GM04503 (cell line): ENCODE measurements around the gene EHHADH.
A peak's percentile ranks its signal among the peaks of the same experiment; 100 is the strongest.
"Not testable (repeated sequence)": the region's sequence is repeated elsewhere in the genome, so short reads cannot be mapped to it uniquely, and the experiment has no call there.

Experiments
- DNase-seq: peaks from one replicate; pipeline ENCODE4 v3.0.0-alpha.2; 2012; ENCODE audit warnings: low read depth

The EHHADH gene

DNA sequence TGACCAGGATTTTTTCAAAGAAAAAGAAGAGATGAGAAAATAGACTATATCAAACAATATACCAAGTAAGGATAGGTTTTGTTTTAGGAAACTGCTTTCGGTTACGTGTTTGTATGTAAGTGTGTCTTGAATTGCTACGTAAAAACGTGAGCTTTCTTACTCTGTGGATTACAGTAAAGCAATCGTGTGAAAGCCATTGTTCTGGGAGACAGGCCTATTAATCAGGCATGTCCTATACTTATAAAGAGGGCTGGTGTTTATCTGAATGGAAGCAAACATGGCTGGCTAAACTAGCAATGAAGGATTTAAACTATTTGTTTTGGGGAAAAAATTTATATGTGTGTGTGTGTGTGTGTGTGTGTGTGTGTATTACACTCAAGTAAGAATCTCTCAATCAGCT, 2.6 kb downstream of the EHHADH start:
- no peak for DNase-seq

DNA sequence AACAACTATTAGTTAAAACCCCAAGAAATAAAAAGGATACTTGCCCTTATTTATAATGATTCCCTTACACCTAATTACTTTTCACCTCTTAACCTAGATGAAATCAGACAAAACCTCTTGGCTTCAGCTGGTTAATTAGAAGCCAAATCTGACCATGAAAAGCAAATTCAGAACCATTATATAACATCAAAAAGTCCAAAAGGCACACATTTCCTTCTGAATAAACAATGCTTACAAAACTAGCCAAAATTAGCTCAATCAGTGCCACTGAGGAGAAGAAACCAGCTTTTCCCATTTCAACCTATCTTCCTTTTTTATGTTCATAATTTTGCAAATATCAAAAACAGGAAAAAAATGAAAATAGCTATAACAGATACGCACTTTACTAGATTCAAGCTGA, 3.2 kb downstream of the EHHADH start:
- no peak for DNase-seq

DNA sequence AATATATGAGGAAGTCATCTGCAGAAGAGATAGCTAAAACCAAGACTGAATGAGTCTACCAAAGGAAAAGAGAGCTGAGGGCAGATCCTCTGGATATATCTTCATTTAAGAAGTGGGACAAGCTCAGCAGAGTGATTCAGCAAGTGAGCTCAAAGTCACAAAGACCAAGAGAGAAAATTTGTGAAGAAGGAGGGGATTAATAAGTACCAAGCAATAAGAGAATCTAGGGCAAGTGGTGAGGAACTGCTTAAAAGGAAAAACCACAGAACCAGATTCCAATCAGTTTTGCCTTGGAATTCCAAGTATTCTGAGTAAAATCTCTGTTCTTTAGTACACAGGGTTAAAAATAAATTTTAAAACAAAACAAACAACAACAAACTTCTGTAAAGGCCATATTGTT, 3.6 kb downstream of the EHHADH start:
- DNase-seq: peak; percentile 14

DNA sequence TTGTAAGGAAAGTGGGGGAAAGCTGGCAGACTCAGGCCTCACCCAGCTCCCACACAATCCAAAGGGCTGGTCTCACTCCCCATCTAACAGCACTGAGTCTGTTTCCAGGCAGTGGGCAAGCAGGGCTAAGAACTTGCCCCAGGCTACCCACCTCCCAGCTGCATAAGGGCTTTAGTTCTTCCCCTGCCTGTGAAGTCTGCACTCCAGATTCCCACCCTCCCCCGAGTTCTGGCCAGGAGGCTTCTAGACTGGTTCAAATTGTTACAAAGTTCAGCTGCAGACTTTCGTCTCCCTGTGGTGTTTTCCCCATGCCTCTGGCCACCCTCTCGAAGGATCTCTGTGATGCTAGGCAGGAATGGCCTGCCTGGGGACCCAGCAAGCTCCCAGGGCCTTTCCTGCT, 11.2 kb downstream of the EHHADH start:
- no peak for DNase-seq

DNA sequence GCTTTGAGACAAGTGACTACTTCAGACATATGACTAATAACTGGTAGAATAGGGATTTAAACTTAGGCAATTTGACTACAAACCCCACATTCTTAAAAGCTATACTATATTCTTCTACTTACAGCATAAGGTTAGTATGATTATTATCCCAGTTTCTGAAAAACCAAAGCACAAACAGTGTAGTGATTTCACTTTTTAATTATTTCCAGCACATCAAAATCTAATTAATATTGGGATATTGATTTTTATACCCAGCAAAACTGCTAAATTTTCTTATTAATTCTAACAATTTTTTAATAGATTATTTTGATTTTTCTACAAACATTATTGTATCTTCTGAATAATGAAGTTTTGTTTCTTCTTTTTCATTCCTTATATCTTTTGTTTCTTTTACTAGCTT, 16.9 kb downstream of the EHHADH start:
- no peak for DNase-seq

DNA sequence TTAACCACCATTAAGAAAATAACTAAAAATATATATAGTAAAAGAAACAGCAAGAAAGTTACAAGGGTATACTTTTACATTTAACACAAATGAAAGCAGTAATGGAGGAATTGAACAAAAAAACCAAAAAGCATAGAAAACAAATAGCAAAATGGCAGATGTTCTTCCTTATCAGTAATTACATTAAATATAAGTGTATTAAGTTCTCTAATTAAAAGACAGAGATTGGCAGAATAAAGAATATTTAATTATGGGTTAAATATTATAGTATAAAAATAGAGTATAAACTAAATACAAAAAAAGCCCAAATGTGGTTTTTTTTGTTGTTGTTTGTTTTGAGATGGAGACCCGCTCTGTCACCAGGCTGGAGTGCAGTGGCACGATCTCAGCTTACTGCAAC, 20.5 kb downstream of the EHHADH start:
- DNase-seq: no peak

DNA sequence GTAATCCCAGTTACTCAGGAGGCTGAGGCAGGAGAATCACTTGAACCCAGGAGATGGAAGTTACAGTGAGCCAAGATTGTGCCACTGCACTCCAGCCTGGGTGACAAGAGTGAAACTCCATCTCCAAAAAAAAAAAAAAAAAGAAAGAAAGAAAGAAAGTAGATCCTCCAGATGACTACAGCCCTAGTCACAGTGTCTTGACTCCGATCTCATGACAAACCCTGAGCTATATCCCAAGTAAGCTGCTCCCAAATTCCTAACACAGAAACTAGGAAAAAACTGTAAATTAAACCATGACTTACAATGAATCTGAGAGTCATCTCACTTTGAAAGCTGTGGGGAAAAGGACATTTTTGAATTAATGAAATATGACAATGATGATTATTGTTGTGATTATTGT, 27.3 kb downstream of the EHHADH start:
- DNase-seq: not testable (repeated sequence)

DNA sequence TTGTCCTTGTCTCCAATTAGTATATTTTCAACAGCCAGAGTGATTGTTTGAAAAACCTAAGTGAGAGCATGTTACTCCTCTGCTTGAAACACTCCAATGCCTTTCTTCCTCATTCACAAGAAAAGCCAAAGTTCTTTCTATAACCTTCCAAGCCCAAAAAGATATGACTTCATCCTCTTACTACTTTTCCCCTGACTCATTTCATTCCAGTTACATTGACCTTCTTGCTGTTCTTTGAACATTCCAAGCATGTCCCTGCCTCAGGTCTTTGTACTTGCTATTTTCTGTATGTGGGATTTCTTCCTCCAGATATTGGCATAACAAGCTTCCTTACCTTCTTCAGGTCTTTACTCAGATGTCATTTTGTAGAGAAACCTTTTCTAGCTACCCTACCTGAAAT, 28.3 kb downstream of the EHHADH start:
- peak; percentile 47 for DNase-seq

DNA sequence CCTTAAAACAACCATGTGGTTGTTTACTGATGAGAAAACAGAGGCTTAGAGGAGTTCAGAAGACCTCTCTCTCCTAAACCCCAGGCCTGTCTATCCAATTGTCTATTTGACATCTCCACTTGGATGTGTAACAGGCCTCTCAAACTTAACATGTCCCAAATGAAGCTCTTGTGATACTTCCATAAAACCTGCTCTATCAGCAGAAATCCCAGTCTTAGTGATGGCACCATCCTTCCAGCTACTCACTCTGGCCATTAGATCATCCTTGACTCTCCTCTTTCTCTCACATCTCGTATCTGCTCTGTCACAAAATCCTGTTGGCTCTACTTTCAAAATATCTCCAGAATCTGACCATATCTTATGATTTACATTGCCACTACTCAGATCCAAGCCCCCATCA, 28.8 kb downstream of the EHHADH start:
- no peak for DNase-seq

DNA sequence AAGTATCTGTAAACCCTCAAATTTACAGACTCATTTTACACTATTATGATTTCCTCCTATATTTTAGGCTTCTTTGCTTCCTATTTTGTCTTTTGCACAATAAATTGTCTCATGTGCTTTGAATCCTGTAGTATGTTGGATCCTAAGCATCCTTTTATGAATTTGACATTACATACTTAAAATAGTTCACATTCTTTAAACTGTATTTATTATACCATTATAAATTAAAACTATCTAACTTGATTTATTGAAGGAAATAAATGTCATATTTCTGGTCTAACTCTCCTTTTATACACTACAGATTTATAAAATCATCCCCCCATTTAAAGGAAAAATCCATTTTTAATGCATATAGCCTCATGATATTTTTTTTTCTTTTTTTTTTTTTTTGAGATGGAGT, 32.6 kb downstream of the EHHADH start:
- no peak for DNase-seq

DNA sequence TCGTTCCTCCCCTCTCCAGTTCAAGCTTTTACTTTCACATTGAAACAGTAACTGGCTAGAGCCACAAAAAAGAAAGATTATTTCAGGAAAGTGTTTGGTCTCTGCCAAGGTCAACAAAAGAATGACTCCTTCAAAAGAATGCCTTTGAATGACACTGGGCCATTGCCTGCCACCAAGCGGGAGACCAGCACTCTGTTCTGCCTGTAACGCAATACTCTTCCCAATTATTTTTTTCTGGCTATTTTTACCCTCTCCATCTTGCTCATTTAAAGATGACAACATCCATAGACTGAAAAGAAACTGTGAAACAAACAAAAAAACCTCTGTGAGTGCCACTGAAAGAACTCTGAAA, 37.3 kb downstream of the EHHADH start:
- DNase-seq: no peak

DNA sequence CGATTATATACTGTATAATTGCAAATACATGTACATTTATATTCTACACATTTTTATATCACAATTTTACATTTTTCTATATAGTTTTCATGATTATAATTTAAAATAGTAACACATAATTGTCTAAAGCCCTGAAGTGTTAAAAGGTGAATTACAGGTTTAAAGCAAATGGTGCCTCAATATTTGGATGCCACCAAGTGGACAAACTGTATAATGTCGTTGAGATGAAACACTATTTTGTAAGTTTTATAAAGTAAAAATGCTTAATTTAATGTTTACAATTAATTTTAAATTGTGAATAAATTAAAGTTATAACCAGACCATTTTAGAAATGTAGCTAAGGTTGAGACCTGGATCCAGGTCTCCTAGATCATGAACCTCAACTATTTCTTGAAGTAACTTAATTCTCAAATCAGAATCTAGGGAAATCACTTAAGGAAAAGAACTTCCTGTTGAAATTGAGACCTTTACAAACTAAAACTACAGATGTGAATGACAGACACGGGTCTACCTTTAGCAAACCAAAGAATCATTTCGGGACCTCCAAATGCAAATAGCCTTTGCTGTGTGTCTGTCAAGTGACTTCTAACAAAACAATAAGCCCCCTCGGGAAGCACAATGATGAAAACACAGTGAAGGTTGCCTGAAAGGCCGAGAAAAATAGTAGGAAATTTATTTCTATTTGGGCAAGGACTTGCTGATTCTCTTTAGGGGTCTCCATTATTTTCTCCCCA, 37.8 kb downstream of the EHHADH start:
- no peak for DNase-seq

DNA sequence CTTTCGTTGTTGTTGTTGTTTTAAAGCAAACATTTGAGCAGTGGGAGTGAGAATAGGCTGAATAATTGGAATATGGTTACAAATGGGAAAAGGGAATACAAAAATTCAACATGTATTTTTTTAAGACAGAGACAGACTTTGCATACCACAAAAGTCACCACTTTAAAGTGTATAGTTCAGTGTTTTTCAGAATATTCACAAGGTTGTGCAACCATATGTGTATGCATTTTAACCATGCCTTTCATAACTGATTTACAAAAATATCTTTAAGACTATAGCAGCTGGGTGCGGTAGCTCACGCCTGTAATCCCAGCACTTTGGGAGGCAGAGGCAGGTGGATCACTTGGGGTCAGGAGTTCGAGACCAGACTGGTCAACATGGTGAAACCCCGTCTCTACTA, 41.3 kb downstream of the EHHADH start:
- no peak for DNase-seq

DNA sequence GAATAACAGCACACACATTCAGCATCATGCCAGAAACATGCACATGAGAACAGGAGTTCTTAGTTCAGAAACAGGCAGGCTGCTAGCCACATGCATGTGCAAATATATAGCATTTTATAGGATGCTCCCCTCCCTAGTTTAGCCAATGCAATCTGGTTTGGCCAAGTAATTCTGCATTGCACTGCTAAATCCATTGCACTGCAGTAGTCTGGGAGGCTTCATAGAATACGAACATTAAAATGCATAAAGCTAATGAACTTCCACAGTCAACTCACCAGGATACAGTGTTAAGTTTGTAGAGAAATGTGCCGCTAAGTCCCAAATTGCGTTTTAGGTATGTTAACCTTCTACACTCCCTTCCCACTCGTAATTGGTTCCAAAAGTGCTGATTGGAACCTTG, 41.8 kb downstream of the EHHADH start:
- no peak for DNase-seq

DNA sequence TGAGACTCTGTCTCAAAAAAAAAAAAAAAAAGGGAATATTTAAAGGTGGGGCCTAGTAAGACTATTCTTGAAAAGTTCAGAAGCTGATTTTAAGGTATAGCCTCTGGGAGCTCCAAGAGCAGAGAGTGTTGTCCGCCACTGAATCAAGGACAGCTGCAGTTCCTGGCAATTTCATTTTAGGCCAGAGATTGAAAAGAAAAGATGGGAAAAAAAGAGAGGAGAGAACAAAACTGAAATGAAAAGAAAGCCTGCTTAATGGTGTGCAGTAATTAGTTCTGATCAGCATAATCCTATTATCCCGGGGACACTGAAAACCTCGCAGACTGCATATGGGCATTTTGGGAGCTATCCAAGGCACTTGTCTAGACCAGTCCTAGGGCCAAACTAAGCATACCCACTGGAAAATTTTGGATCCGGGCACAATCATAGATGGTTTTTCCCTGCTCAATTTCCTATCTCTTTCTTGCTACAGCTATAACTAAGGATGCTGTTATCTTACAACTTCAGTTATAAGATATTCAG, 43.2 kb downstream of the EHHADH start:
- no peak for DNase-seq

DNA sequence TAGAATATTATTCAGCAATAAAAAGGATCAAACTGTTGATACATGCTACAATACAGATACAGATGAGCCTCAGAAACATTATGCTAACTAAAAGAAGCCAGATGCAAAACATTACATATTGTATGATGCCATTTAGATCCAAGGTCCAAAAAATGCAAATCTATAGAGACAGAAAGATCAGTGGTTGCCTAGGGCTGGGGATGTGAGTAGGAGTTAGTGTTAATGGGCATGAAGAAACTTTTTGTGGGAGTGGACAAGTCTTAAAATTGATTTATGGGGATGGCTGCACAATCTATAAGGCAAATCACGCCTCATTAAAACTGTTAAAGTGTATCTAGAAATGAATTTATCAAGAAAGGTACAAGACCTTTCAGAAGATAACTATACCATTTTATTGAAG, 45.0 kb downstream of the EHHADH start:
- no peak for DNase-seq

DNA sequence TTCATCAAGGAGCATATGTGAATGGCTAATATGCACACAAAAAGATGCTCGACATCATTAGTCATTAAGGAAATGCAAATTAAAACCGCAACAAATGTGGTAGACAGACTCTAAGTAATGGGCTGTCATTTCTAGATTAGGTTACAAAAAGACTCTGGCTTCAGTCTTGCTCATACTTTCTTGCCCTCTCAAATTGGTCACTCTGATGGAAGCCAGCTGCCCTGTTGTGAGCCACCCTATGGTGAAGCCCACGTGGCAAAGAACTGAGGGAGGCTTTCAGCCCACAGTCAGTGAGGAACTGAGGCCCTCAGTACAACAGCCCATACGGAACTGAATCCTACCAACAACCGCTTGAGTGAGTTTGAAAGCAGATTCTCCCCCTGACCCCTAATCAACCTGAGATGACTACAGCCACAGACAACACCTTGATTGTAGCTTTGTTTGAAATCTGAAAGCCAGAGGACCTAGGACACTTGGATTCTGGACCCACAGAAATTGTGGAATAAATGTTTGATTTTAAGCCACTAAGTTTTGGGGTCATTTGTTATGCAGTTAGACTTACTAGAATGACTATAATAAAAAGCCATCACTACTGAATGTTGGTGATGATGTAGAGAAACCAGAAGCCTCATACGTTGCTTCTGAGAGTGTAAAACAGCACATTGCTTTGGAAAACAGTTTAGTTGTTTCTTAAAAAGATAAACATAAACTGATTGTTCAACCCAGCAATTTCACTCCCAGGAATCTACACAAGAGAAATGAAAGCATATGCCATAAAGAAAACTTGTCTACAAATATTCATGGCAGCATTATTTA, 45.7 kb downstream of the EHHADH start:
- DNase-seq: no peak

DNA sequence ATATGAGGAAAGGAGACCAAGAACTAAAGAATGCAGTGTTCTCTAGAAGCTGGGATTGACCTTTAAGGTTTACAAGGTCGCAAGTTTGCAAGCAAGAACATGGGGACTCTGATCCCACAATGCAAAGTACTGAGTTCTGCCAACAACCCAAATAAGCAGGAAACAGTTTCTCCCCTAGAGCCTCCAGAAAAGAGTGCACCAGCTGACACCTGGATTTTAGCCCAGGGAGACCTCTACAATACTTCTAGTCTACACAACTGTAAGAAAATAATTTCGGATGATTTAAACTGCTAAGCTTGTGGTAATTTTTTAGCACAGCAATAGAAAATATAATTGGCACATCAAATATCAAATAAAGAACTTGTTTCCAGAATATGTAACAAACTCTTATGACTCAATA, 46.4 kb downstream of the EHHADH start:
- no peak for DNase-seq

DNA sequence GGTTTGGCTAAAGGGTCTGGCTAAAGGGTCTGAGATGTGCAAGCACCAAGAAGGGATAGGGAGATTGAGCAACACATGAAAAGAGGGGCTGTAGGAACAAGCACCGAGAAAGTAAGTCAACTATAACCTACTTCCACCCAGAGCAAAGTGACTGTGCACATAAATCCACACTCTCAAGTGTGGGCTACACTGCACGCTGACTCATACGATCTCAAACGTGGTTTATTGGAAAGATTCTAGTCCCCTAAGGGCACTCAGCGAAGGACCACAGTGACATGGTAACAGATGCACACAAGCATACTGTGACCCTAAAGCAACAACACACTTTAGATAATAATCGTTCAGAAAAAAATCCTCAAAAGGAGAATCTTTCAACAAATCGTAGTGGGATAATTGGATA, 48.0 kb downstream of the EHHADH start:
- DNase-seq: no peak

DNA sequence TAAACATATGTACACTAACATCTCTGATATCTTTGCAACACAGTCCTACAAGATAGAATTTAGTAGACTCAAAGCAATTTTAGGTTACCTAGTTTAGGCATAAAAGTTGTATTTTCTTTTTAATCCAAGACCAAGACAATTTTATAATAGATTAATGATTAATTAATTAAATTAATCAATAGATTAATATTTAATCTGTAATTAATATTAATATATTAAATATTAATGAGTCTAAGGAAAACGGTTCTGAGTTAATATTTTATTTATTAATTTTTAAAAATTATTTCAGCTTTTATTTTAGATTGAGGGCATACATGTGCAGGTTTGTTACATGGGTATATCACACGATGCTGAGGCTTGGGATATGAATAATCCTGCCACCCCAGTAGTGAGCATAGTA, 49.0 kb downstream of the EHHADH start:
- no peak for DNase-seq

DNA sequence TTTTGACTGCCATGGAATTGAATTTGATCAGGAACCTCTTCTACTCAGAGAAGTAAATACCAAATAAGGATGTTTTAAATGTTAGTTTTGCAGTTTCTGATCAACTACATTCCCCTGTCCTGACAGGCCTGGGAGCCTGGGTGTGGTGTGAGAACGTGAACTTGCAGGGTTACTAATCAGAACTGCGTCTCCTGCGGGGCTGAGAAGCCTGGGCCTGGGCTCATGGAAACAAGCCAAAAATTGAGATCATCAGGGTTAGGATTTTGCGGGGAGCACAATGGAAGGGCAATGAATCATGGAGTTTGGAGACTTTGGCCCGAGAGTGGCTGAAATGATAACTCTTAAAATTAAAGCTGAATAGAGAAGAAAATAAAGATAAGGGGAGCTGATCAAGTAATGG, 53.2 kb downstream of the EHHADH start:
- peak; percentile 56 for DNase-seq

DNA sequence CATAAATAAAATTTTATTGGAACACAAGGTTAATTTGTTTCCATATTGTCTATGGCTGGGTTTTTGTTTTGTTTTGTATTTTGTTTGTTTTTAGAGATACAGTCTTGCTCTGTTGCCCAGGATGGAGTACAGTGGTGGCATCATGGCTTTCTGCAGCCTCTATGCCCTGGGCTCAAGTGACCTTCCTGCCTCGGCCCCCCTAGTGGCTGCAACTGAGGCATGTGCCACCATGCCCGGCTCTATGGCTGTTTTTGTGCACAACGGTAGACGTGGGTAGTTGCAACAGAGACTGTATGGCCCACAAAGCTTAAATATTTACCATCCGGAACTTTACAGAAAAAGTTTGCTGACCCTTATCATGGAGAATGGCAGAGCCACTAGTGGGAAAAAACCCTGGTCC, 54.2 kb downstream of the EHHADH start:
- no peak for DNase-seq

DNA sequence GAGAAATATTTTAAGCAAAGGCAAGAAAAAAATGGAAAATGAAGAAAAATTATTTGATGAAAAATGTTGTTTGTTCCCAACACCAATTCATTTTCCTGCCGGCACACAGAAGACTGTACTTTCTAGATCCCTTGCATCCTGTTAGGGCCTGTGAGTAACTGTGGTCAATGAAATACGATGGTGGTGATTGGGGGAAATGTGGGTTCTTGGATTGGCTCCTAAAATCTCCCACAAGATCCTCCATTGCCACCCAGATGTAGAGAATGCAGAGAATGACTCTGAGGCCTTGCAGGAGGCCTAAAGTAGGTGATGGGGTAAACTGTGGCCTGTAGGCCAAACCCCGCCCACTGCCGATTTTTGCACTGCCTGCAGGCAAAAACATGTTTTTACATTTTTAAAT, 54.6 kb downstream of the EHHADH start:
- peak; percentile 18 for DNase-seq

DNA sequence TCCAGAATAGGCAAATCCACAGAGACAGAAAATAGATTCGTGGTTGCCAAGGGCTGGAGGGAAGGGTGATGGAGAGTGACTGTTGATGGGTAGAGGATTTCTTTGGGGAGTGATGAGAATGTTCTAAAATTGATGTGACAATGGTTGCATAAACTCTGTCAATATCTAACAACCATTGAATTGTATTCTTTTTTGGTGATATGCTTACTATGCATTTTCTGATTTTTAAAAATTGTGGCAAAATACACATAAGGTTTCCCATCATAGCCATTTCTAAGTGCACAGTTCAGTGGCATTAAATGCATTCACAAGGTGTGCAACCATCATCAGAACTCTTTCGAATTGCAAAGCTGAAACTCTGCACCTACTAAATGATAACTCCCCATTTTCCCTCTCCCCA, 56.8 kb downstream of the EHHADH start:
- no peak for DNase-seq
